HCT116 (cell line): ENCODE measurements around the gene FAM53B. TPM values are rescaled to one million over a fixed set of nuclear protein-coding genes. Genes with fewer than 3 reads are reported as not detected.

ENCODE experiments used
- ATAC-seq: fragments of 200-7000 bp; cut with Tn5 transposase; 2 replicates; pipeline ENCODE4 v1.9.1; 2020; ENCODE audit warnings: mild to moderate bottlenecking, moderate library complexity
- BruUV-seq: library from RNA; stranded (reverse); fragments of 400-500 nt; replicated peaks from 2 replicates; lab custom pipeline; 2021; lab: Mats Ljungman, UMichigan
- CTCF ChIA-PET: fragments of 300-600 bp; sonication (Branson Sonifier 250); formaldehyde crosslinking; loops from one replicate; lab custom pipeline; 2021; ENCODE audit warnings: antibody characterized with exemption; lab: Charles Lee
- POLR2A ChIA-PET: fragments of 300-600, 350-600 bp; sonication (Branson Sonifier 250); formaldehyde crosslinking; loops from one replicate; lab custom pipeline; 2021; ENCODE audit warnings: antibody characterized with exemption; lab: Charles Lee
- RAD21 ChIA-PET, 2 experiments: fragments of 300-600 bp; sonication (Branson Sonifier 250); formaldehyde crosslinking; loops; one replicate each; lab custom pipeline; 2023; ENCODE audit warnings: low total read pairs in 2 of 2; ENCODE audit not compliant: uncharacterized antibody in 2 of 2, unreplicated experiment in 2 of 2, low non-redundant PET in 1 of 2; lab: Charles Lee
- DNase-seq: peaks from one replicate; pipeline ENCODE4 v3.0.0-alpha.2; 2010; ENCODE audit warnings: low read depth, low spot score
- H2AFZ ChIP-seq: fragments of 200-600 bp; shearing (Covaris generic), sonication (generic); 2 replicates; pipeline ENCODE4 v1.6.1; 2017; ENCODE audit warnings: low read depth, mixed run types, mixed read lengths, antibody characterized with exemption, low read length; ENCODE audit not compliant: poor library complexity, severe bottlenecking
- H3K27ac ChIP-seq: 2 replicates; pipeline ENCODE4 v1.5.1; 2012; ENCODE audit warnings: low read depth, low read length
- H3K27me3 ChIP-seq: fragments of 200-600 bp; sonication (generic); 2 replicates; pipeline ENCODE4 v1.6.1; 2016; ENCODE audit warnings: mixed run types, low read length, mixed read lengths; ENCODE audit not compliant: insufficient read depth
- H3K36me3 ChIP-seq, 2 experiments: fragments of 200-500 bp in 1 of 2; fragments of 200-600 bp in 1 of 2; sonication (Bioruptor generic) in 1 of 2; sonication (generic) in 1 of 2; 2 replicates each; pipeline versions ENCODE4 v1.5.1 to v1.6.1; 2014 to 2016; ENCODE audit warnings: low read length in 2 of 2, inconsistent platforms in 1 of 2, mixed read lengths in 1 of 2, mixed run types in 1 of 2; ENCODE audit not compliant: insufficient read depth in 2 of 2, control insufficient read depth in 1 of 2
- H3K4me1 ChIP-seq, 2 experiments: fragments of 200-600 bp in 1 of 2; sonication (generic) in 1 of 2; 2 replicates each; pipeline versions ENCODE4 v1.5.1 to v1.6.1; 2012 to 2017; ENCODE audit warnings: low read length in 2 of 2, inconsistent platforms in 1 of 2, mild to moderate bottlenecking in 1 of 2, mixed read lengths in 1 of 2, mixed run types in 1 of 2, moderate library complexity in 1 of 2; ENCODE audit not compliant: insufficient read depth in 2 of 2, control insufficient read depth in 1 of 2
- H3K4me2 ChIP-seq: fragments of 200-600 bp; sonication (generic); 2 replicates; pipeline ENCODE4 v1.6.1; 2017; ENCODE audit warnings: mixed run types, low read length, mixed read lengths
- H3K4me3 ChIP-seq, 2 experiments: fragments of 200-600 bp in 1 of 2; sonication (generic) in 1 of 2; replicated peaks in 1 of 2; 2 replicates each; pipeline ENCODE4 v1.5.1; 2011 to 2016; ENCODE audit warnings: low read length in 2 of 2, control low read depth in 1 of 2, low read depth in 1 of 2, mild to moderate bottlenecking in 1 of 2, mixed read lengths in 1 of 2, mixed run types in 1 of 2
- H3K79me2 ChIP-seq: fragments of 200-600 bp; sonication (generic); 2 replicates; pipeline ENCODE4 v1.6.1; 2017; ENCODE audit warnings: mild to moderate bottlenecking, mixed run types, low read length, moderate library complexity, mixed read lengths; ENCODE audit not compliant: insufficient read depth
- H3K9ac ChIP-seq: fragments of 200-600 bp; sonication (generic); 2 replicates; pipeline ENCODE4 v1.6.1; 2016; ENCODE audit warnings: low read length, mixed read lengths
- H3K9me2 ChIP-seq: fragments of 200-600 bp; sonication (generic), shearing (Covaris generic); 2 replicates; pipeline ENCODE4 v1.6.1; 2017; ENCODE audit warnings: mixed run types, mild to moderate bottlenecking, moderate library complexity; ENCODE audit not compliant: insufficient read depth
- H3K9me3 ChIP-seq, 2 experiments: fragments of 200-500 bp in 1 of 2; fragments of 200-600 bp in 1 of 2; sonication (Bioruptor generic) in 1 of 2; sonication (generic) in 1 of 2; 2 replicates each; pipeline ENCODE4 v1.6.1; 2014 to 2017; ENCODE audit warnings: low read length in 2 of 2, mixed read lengths in 2 of 2, inconsistent platforms in 1 of 2, low read depth in 1 of 2, mild to moderate bottlenecking in 1 of 2, mixed run types in 1 of 2, moderate library complexity in 1 of 2; ENCODE audit not compliant: control insufficient read depth in 1 of 2, insufficient read depth in 1 of 2
- H4K20me1 ChIP-seq: fragments of 200-600 bp; sonication (generic), shearing (Covaris generic); 2 replicates; pipeline ENCODE4 v1.6.1; 2017; ENCODE audit warnings: mixed run types, mild to moderate bottlenecking, moderate library complexity; ENCODE audit not compliant: insufficient read depth
- CBX3 ChIP-seq: IDR thresholded peaks from 2 replicates; pipeline ENCODE4 v1.6.1; 2012; ENCODE audit warnings: low read depth
- EZH2phosphoT487 ChIP-seq: fragments of 200-600 bp; IDR thresholded peaks from 2 replicates; pipeline ENCODE4 v1.6.1; 2018; ENCODE audit warnings: antibody characterized with exemption, borderline replicate concordance
- FOSL1 ChIP-seq: IDR thresholded peaks from 2 replicates; pipeline ENCODE4 v1.6.1; 2012; ENCODE audit warnings: low read depth
- POLR2AphosphoS5 ChIP-seq: IDR thresholded peaks from 2 replicates; pipeline ENCODE4 v1.6.1; 2011; ENCODE audit warnings: mild to moderate bottlenecking, low read depth, low read length, moderate library complexity
- TCF7L2 ChIP-seq: IDR thresholded peaks from 2 replicates; pipeline ENCODE4 v1.7.0; 2011; ENCODE audit warnings: borderline replicate concordance, inconsistent platforms; ENCODE audit not compliant: insufficient read depth, insufficient read length; ENCODE audit errors: extremely low read depth
- YY1 ChIP-seq: IDR thresholded peaks from 2 replicates; pipeline ENCODE4 v1.6.1; 2011; ENCODE audit warnings: low read length, low read depth, moderate library complexity, mild to moderate bottlenecking; ENCODE audit not compliant: insufficient replicate concordance; ENCODE audit errors: extremely low read depth
- intact Hi-C: fragments of 100-400 bp; cut with micrococcal nuclease; formaldehyde crosslinking; loops from 2 replicates; pipeline ENCODE4 v1.10.0; 2022
- total RNA-seq: library from RNA; stranded (reverse); gene quantifications from one replicate; pipeline ENCODE4 v1.2.1, GENCODE V29; 2021; ENCODE audit not compliant: unreplicated experiment
- TF ChIP-seq, protein P1 (sequence below): IDR thresholded peaks from 2 replicates; pipeline ENCODE4 v1.6.1; 2011; ENCODE audit warnings: mild to moderate bottlenecking, low read length, moderate library complexity; ENCODE audit not compliant: insufficient replicate concordance; ENCODE audit errors: extremely low read depth
- TF ChIP-seq, protein P2 (sequence below): IDR thresholded peaks from 2 replicates; pipeline ENCODE4 v1.6.1; 2012
- TF ChIP-seq, protein P3 (sequence below): IDR thresholded peaks from 2 replicates; pipeline ENCODE4 v1.6.1; 2012

FAM53B gene
- total RNA-seq, 1 experiment from 2014 or later, result 19.6 TPM

DNA sequence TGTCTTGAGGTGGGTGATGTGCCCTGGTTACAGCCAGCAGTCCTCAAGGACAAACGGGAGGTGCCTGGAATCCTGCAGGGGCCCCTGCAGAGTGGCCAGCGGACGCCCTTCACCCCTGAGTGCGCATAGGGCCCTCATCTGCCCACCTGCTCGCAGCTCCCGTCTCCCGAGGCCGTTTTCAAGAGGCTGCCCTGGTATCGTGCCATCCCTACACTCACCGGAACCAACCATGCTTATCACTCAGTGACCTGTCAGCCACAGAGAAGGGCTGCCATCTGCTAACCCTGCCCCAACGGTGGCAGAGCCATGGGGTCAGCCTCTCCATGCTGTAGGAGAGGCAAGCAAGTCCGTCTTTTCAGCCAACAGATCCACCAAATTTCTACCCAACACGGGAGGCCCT, 122.0 kb downstream of the FAM53B start:
- RAD21 ChIA-PET, result no interaction called here
- TF ChIP-seq, protein P1, sequence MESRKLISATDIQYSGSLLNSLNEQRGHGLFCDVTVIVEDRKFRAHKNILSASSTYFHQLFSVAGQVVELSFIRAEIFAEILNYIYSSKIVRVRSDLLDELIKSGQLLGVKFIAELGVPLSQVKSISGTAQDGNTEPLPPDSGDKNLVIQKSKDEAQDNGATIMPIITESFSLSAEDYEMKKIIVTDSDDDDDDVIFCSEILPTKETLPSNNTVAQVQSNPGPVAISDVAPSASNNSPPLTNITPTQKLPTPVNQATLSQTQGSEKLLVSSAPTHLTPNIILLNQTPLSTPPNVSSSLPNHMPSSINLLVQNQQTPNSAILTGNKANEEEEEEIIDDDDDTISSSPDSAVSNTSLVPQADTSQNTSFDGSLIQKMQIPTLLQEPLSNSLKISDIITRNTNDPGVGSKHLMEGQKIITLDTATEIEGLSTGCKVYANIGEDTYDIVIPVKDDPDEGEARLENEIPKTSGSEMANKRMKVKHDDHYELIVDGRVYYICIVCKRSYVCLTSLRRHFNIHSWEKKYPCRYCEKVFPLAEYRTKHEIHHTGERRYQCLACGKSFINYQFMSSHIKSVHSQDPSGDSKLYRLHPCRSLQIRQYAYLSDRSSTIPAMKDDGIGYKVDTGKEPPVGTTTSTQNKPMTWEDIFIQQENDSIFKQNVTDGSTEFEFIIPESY, result no peak
- TF ChIP-seq, protein P2, sequence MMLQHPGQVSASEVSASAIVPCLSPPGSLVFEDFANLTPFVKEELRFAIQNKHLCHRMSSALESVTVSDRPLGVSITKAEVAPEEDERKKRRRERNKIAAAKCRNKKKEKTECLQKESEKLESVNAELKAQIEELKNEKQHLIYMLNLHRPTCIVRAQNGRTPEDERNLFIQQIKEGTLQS, result no peak
- TF ChIP-seq, protein P3, sequence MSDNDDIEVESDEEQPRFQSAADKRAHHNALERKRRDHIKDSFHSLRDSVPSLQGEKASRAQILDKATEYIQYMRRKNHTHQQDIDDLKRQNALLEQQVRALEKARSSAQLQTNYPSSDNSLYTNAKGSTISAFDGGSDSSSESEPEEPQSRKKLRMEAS, result no peak
- TF ChIP-seq TCF7L2 (no peak), POLR2AphosphoS5 (no peak), EZH2phosphoT487 (no peak)

DNA sequence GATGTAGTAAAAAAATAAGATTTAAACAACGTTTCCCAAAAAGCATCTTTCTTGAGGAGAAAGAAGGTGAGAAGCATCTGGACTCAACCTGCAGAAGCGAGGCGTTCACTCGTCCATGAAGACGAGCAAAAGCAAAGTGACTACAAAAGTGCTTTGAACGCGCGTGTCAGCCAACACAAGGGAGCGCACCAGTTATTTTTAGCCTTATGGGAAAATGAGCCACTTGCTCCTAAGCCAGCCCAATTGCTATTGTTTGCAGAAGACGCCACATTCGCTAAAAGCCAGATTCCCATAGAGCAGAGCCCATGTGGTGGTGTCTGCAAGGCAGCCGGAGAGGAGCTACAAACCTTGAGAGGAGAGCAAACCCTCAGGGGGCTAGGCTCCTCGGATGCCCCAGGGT, 122.5 kb downstream of the FAM53B start:
- H3K4me2 ChIP-seq, result no peak overlapping the region
- DNase-seq, result no peak
- H3K27ac ChIP-seq, result no peak overlapping the region
- H3K9ac ChIP-seq, result no peak overlapping the region
- no peaks in the 10 kb centered on the region for H3K79me2 ChIP-seq
- no peaks in the 10 kb centered on the region for H3K9me3 ChIP-seq
- intact Hi-C loops, result no loop called here
- CTCF ChIA-PET, result no interaction called here
- no peaks in the 10 kb centered on the region for H3K9me2 ChIP-seq
- H3K4me3 ChIP-seq, result no peak overlapping the region
- POLR2A ChIA-PET, result no interaction called here
- no peaks in the 10 kb centered on the region for H3K27me3 ChIP-seq
- H3K4me1 ChIP-seq, result peaks cover 3% of the 10 kb centered on the region in 2 experiments; a peak in 3 of 4 replicates
- TF ChIP-seq CBX3 (no peak), YY1 (no peak), FOSL1 (no peak)
- TF ChIP-seq, protein P2, result no peak
- ATAC-seq, result no peak
- H2AFZ ChIP-seq, result no peak overlapping the region
- H3K36me3 ChIP-seq, result no peaks in the 10 kb centered on the region
- H4K20me1 ChIP-seq, result no peaks in the 10 kb centered on the region
- no TSS peak for BruUV-seq
- RAD21 ChIA-PET, result no interaction called here

More for the DNA sequence above, 122.0 kb downstream of the FAM53B start:
- Histone ChIP-seq H3K4me2 (no peak overlapping the region), H3K27me3 (no peaks in the 10 kb centered on the region), H2AFZ (no peak overlapping the region), H3K9me2 (no peaks in the 10 kb centered on the region), H3K27ac (no peak overlapping the region), H4K20me1 (no peaks in the 10 kb centered on the region), H3K4me1 (peaks cover 8% of the 10 kb centered on the region in 2 experiments), H3K4me3 (no peak overlapping the region), H3K9ac (no peak overlapping the region), H3K36me3 (no peaks in the 10 kb centered on the region), H3K79me2 (no peaks in the 10 kb centered on the region), H3K9me3 (no peaks in the 10 kb centered on the region)
- ChIA-PET CTCF (no interaction called here), POLR2A (no interaction called here)
- intact Hi-C loops, result no loop called here
- no TSS peak for BruUV-seq
- ATAC-seq, result no peak
- no peak for DNase-seq
